HepG2 (cell line): ENCODE measurements around the gene CCL19. TPM values are rescaled to one million over a fixed set of nuclear protein-coding genes. Genes with fewer than 3 reads are reported as not detected.

ENCODE experiments used
- ATAC-seq: fragments of 200-7000 bp; cut with Tn5 transposase; 3 replicates; pipeline ENCODE4 v1.9.1; 2020; ENCODE audit warnings: mild to moderate bottlenecking, moderate library complexity
- BruUV-seq: library from RNA; stranded (reverse); fragments of 400-500 nt; replicated peaks from 2 replicates; lab custom pipeline; 2021; lab: Mats Ljungman, UMichigan
- CTCF ChIA-PET: fragments of 300-600 bp; formaldehyde crosslinking; extraction: SDS; loops from one replicate; lab custom pipeline; 2021; ENCODE audit warnings: low total read pairs, inconsistent platforms, low intra/inter-chr PET ratio; lab: Yijun Ruan, JAX
- POLR2A ChIA-PET: fragments of 350-600 bp; sonication (Branson Sonifier 250); formaldehyde crosslinking; loops from one replicate; lab custom pipeline; 2020; ENCODE audit warnings: antibody characterized with exemption, inconsistent platforms; lab: Yijun Ruan, JAX
- DNase-seq: peaks from one replicate; pipeline ENCODE4 v3.0.0-alpha.2; 2015; ENCODE audit warnings: low spot score
- FAIRE-seq: peaks from 3 replicates; lab custom pipeline; 2011; peaks lifted over from hg19 to GRCh38; lab: Jason Lieb, UNC
- H2AFZ ChIP-seq: one replicate; pipeline ENCODE4 v1.6.1; 2011; ENCODE audit warnings: low read length, inconsistent platforms
- H3K27ac ChIP-seq: fragments of 300-600 bp; 3 replicates; pipeline ENCODE4 v1.8.0; 2011; ENCODE audit warnings: mixed run types, mild to moderate bottlenecking, mixed read lengths, low read length, inconsistent platforms; ENCODE audit not compliant: insufficient read depth; ENCODE audit errors: extremely low read length
- H3K27me3 ChIP-seq, 2 experiments: fragments of 200-600 bp in 1 of 2; 2 replicates in 1 of 2; 3 replicates in 1 of 2; pipeline versions ENCODE4 v1.6.0 to v1.8.0; 2011; ENCODE audit warnings: low read length in 2 of 2, mild to moderate bottlenecking in 2 of 2, moderate library complexity in 2 of 2, inconsistent platforms in 1 of 2; ENCODE audit not compliant: insufficient read depth in 2 of 2, control insufficient read depth in 1 of 2
- H3K36me3 ChIP-seq, 2 experiments: fragments of 200-600 bp in 1 of 2; replicated peaks in 1 of 2; 2 replicates in 1 of 2; 3 replicates in 1 of 2; pipeline versions ENCODE4 v1.5.1 to v1.8.0; 2011; ENCODE audit warnings: low read length in 2 of 2, inconsistent platforms in 1 of 2; ENCODE audit not compliant: insufficient read depth in 2 of 2, control insufficient read depth in 1 of 2
- H3K4me1 ChIP-seq: 2 replicates; pipeline ENCODE4 v1.5.1; 2012; ENCODE audit warnings: low read length, inconsistent platforms; ENCODE audit not compliant: insufficient read depth
- H3K4me2 ChIP-seq: 2 replicates; pipeline ENCODE4 v1.6.0; 2011; ENCODE audit warnings: low read depth, low read length, inconsistent platforms
- H3K4me3 ChIP-seq, 3 experiments: fragments of 200-600 bp in 1 of 3; sonication (generic), shearing (Covaris generic) in 1 of 3; replicated peaks in 1 of 3; 2 replicates each; pipeline ENCODE4 v1.5.1; 2011 to 2016; ENCODE audit warnings: low read length in 3 of 3, inconsistent platforms in 2 of 3, low read depth in 2 of 3, mild to moderate bottlenecking in 2 of 3, control low read depth in 1 of 3, mixed read lengths in 1 of 3; ENCODE audit not compliant: insufficient read depth in 1 of 3
- H3K79me2 ChIP-seq: one replicate; pipeline ENCODE4 v1.6.1; 2011; ENCODE audit warnings: low read length, inconsistent platforms; ENCODE audit not compliant: insufficient read depth
- H3K9ac ChIP-seq: 2 replicates; pipeline ENCODE4 v1.6.0; 2011; ENCODE audit warnings: mild to moderate bottlenecking, low read depth, low read length, inconsistent platforms; ENCODE audit not compliant: insufficient read depth
- H3K9me3 ChIP-seq: 2 replicates; pipeline ENCODE4 v1.5.1; 2012; ENCODE audit warnings: mild to moderate bottlenecking, low read length
- H4K20me1 ChIP-seq: 2 replicates; pipeline ENCODE4 v1.6.0; 2011; ENCODE audit warnings: inconsistent platforms, mild to moderate bottlenecking, low read length, moderate library complexity; ENCODE audit not compliant: insufficient read depth
- CHCHD3 ChIP-seq: sonication (generic); formaldehyde crosslinking; IDR thresholded peaks from 2 replicates; pipeline ENCODE4 v1.8.0; 2022; ENCODE audit warnings: mild to moderate bottlenecking, missing genetic modification reagents, moderate library complexity
- GATAD2A ChIP-seq: IDR thresholded peaks from 2 replicates; pipeline ENCODE4 v1.6.1; 2016
- HOXA7 ChIP-seq: sonication (generic); formaldehyde crosslinking; IDR thresholded peaks from 2 replicates; pipeline ENCODE4 v1.8.1; 2022; ENCODE audit warnings: mild to moderate bottlenecking, missing genetic modification reagents, moderate library complexity
- POGK ChIP-seq: sonication (generic); formaldehyde crosslinking; conservative IDR thresholded peaks from 2 replicates; pipeline ENCODE4 v1.8.0; 2022; ENCODE audit warnings: mild to moderate bottlenecking, moderate library complexity, missing genetic modification reagents
- RAD21 ChIP-seq: fragments of 450-650 bp; formaldehyde crosslinking; IDR thresholded peaks from 2 replicates; pipeline ENCODE4 v1.5.0; 2020; ENCODE audit warnings: mild to moderate bottlenecking
- REXO4 ChIP-seq: sonication (generic); formaldehyde crosslinking; IDR thresholded peaks from 2 replicates; pipeline ENCODE4 v1.8.0; 2022; ENCODE audit warnings: missing genetic modification reagents, mild to moderate bottlenecking, borderline replicate concordance
- RNF2 ChIP-seq: fragments of 450-650 bp; conservative IDR thresholded peaks from 2 replicates; pipeline ENCODE4 v1.6.1; 2016; ENCODE audit warnings: low read depth
- SATB2 ChIP-seq: sonication (generic); formaldehyde crosslinking; IDR thresholded peaks from 2 replicates; pipeline ENCODE4 v1.5.0; 2020; ENCODE audit warnings: missing genetic modification reagents
- SOX6 ChIP-seq, 2 experiments: fragments of 450-650 bp in 1 of 2; sonication (generic) in 1 of 2; formaldehyde crosslinking in 1 of 2; IDR thresholded peaks; 2 replicates each; pipeline versions ENCODE4 v1.4.0 to v1.6.1; 2017 to 2020; ENCODE audit warnings: antibody characterized with exemption in 1 of 2, mild to moderate bottlenecking in 1 of 2, missing genetic modification reagents in 1 of 2
- SSRP1 ChIP-seq: IDR thresholded peaks from 2 replicates; pipeline ENCODE4 v1.6.1; 2016; ENCODE audit warnings: control low read depth
- TRAFD1 ChIP-seq: sonication (generic); formaldehyde crosslinking; IDR thresholded peaks from 2 replicates; pipeline ENCODE4 v1.5.1; 2020; ENCODE audit warnings: missing genetic modification reagents, mild to moderate bottlenecking, borderline replicate concordance
- TRIM22 ChIP-seq: fragments of 450-650 bp; IDR thresholded peaks from 2 replicates; pipeline ENCODE4 v1.6.1; 2017
- ZNF34 ChIP-seq: sonication (generic); formaldehyde crosslinking; IDR thresholded peaks from 2 replicates; pipeline ENCODE4 v1.4.0; 2020; ENCODE audit warnings: mild to moderate bottlenecking, missing genetic modification reagents, borderline replicate concordance
- ZNF512 ChIP-seq: sonication (generic); formaldehyde crosslinking; IDR thresholded peaks from 2 replicates; pipeline ENCODE4 v1.4.0; 2020; ENCODE audit warnings: mild to moderate bottlenecking, missing genetic modification reagents
- WGBS: methylation state at CpG from one replicate; pipeline ENCODE4 v1.1.6; 2017; ENCODE audit warnings: low lambda C conversion rate; 5-methylcytosine and 5-hydroxymethylcytosine counted together
- in situ Hi-C: cut with HindIII; loops from 2 replicates; pipeline ENCODE4 v1.10.0; 2017; ENCODE audit warnings: low pct_unique_long_range_greater_than_20kb; ENCODE audit not compliant: extremely low pct_ligation_motif_present
- intact Hi-C: fragments of 100-400 bp; cut with micrococcal nuclease; formaldehyde crosslinking; loops from one replicate; pipeline ENCODE4 v1.10.0; 2022; ENCODE audit not compliant: unreplicated experiment
- polyA plus RNA-seq, 8 experiments: library from polyadenylated mRNA; depleted of rRNA in 3 of 8; stranded (reverse) in 7 of 8; unstranded in 1 of 8; fragments of >200 nt; fragmentation: Illumina TruSeq in 4 of 8; extraction: Trizol in 4 of 8; gene quantifications; 2 replicates each; pipeline versions ENCODE4 v1.2.1 to v1.2.3, GENCODE V29; 2011 to 2016; ENCODE audit warnings: low read depth in 4 of 8, missing spikeins in 1 of 8, mixed read lengths in 1 of 8; ENCODE audit not compliant: insufficient read depth in 1 of 8
- total RNA-seq, 5 experiments: library from RNA; depleted of rRNA; stranded (reverse); fragments of >200 nt; fragmentation: Illumina TruSeq; extraction: Trizol; gene quantifications; 2 replicates each; pipeline ENCODE4 v1.2.3, GENCODE V29; 2016; ENCODE audit warnings: low read depth in 1 of 5

Gene CCL19
- total and polyA plus RNA-seq, 2 of the 13 experiments (the other 11 are each of a cell fraction or from before 2014, with no cell fraction given) = not detected

GRCh38 chr9:34665067-34665380, 26.1 kb downstream of the CCL19 start (continued):
- TF ChIP-seq SATB2 (CRISPR knock-in tag) = no peak
- no peak for TF ChIP-seq RNF2
- no peak for TF ChIP-seq ZNF34 (CRISPR knock-in tag)
- TF ChIP-seq TRIM22 = no peak
- no peak for TF ChIP-seq HOXA7 (CRISPR knock-in tag)

GRCh38 chr9:34664281-34665066, 26.6 kb downstream of the CCL19 start:
- in situ Hi-C loops = no loop called here
- H3K9ac ChIP-seq = peak overlapping the region; percentile 54; the same call in 1 of the 2 replicates
- no peak overlapping the region for H2AFZ ChIP-seq
- H3K4me1 ChIP-seq = peaks cover 24% of the 10 kb centered on the region
- H3K4me2 ChIP-seq = peak overlapping the region; percentile 89
- H3K27ac ChIP-seq = peak overlapping the region; percentile 17
- intact Hi-C loops = no loop called here
- no peaks in the 10 kb centered on the region for H3K27me3 ChIP-seq
- BruUV-seq = no TSS peak
- H4K20me1 ChIP-seq = no peaks in the 10 kb centered on the region
- peak; percentile 89 for ATAC-seq
- ChIA-PET POLR2A (interaction anchor here (0.9 to 4.9 kb wide), 9 partner anchors 8 to 52 kb away, joined by 3 to 40 read pairs (median 5); partner anchors contain the start of genes ARID3C, GALT, IL11RA and RPP25L), CTCF (interaction anchor here (0.6 to 3.3 kb wide), 7 partner anchors 10 to 52 kb away, joined by 3 to 22 read pairs (median 6); partner anchors contain the start of genes GALT and RPP25L)
- FAIRE-seq = peak; percentile 81
- H3K9me3 ChIP-seq = no peaks in the 10 kb centered on the region
- H3K36me3 ChIP-seq = no peaks in the 10 kb centered on the region
- WGBS = 9% methylated on average over 18 of the region's 18 CpGs
- no peaks in the 10 kb centered on the region for H3K79me2 ChIP-seq
- peak overlapping the region; percentile 66 to 79 (median 66) for H3K4me3 ChIP-seq
- peak; percentile 67 for DNase-seq
- TF ChIP-seq REXO4 (CRISPR knock-in tag) = no peak
- TF ChIP-seq SOX6 (IDR thresholded peaks at IDR 0.05) = no peak
- 0 out of 2 replicates have a peak, but pooled peaks have one; percentile 15 for TF ChIP-seq SOX6 (CRISPR knock-in tag; IDR thresholded peaks at IDR 0.05)
- TF ChIP-seq ZNF512 (CRISPR knock-in tag) = no peak
- 0 out of 2 replicates have a peak, but pooled peaks have one; percentile 36 for TF ChIP-seq TRAFD1 (CRISPR knock-in tag)
- TF ChIP-seq POGK (CRISPR knock-in tag) = 0 out of 2 replicates have a peak, but pooled peaks have one; percentile 32
- TF ChIP-seq SSRP1 (CRISPR knock-in tag) = no peak
- peak; percentile 46; the same call in 1 of the 2 replicates for TF ChIP-seq GATAD2A (CRISPR knock-in tag)
- peak; percentile 34 for TF ChIP-seq RAD21 (CRISPR knock-in tag)
- no peak for TF ChIP-seq CHCHD3 (CRISPR knock-in tag)
